HepG2 (cell line): ENCODE measurements around the gene MSI2. TPM values are rescaled to one million over a fixed set of nuclear protein-coding genes. Genes with fewer than 3 reads are reported as not detected.
A peak's percentile ranks its signal among the peaks of the same experiment; 100 is the strongest.

ENCODE experiments used
- ATAC-seq: fragments of 200-7000 bp; cut with Tn5 transposase; 3 replicates; pipeline ENCODE4 v1.9.1; 2020; ENCODE audit warnings: mild to moderate bottlenecking, moderate library complexity
- BruUV-seq: library from RNA; stranded (reverse); fragments of 400-500 nt; replicated peaks from 2 replicates; lab custom pipeline; 2021; lab: Mats Ljungman, UMichigan
- CTCF ChIA-PET: fragments of 300-600 bp; formaldehyde crosslinking; extraction: SDS; loops from one replicate; lab custom pipeline; 2021; ENCODE audit warnings: low total read pairs, inconsistent platforms, low intra/inter-chr PET ratio; lab: Yijun Ruan, JAX
- POLR2A ChIA-PET: fragments of 350-600 bp; sonication (Branson Sonifier 250); formaldehyde crosslinking; loops from one replicate; lab custom pipeline; 2020; ENCODE audit warnings: antibody characterized with exemption, inconsistent platforms; lab: Yijun Ruan, JAX
- DNase-seq: peaks from one replicate; pipeline ENCODE4 v3.0.0-alpha.2; 2015; ENCODE audit warnings: low spot score
- FAIRE-seq: peaks from 3 replicates; lab custom pipeline; 2011; peaks lifted over from hg19 to GRCh38; lab: Jason Lieb, UNC
- H2AFZ ChIP-seq: one replicate; pipeline ENCODE4 v1.6.1; 2011; ENCODE audit warnings: low read length, inconsistent platforms
- H3K27ac ChIP-seq: fragments of 300-600 bp; 3 replicates; pipeline ENCODE4 v1.8.0; 2011; ENCODE audit warnings: mixed run types, mild to moderate bottlenecking, mixed read lengths, low read length, inconsistent platforms; ENCODE audit not compliant: insufficient read depth; ENCODE audit errors: extremely low read length
- H3K27me3 ChIP-seq, 2 experiments: fragments of 200-600 bp in 1 of 2; 2 replicates in 1 of 2; 3 replicates in 1 of 2; pipeline versions ENCODE4 v1.6.0 to v1.8.0; 2011; ENCODE audit warnings: low read length in 2 of 2, mild to moderate bottlenecking in 2 of 2, moderate library complexity in 2 of 2, inconsistent platforms in 1 of 2; ENCODE audit not compliant: insufficient read depth in 2 of 2, control insufficient read depth in 1 of 2
- H3K36me3 ChIP-seq, 2 experiments: fragments of 200-600 bp in 1 of 2; replicated peaks in 1 of 2; 2 replicates in 1 of 2; 3 replicates in 1 of 2; pipeline versions ENCODE4 v1.5.1 to v1.8.0; 2011; ENCODE audit warnings: low read length in 2 of 2, inconsistent platforms in 1 of 2; ENCODE audit not compliant: insufficient read depth in 2 of 2, control insufficient read depth in 1 of 2
- H3K4me1 ChIP-seq: 2 replicates; pipeline ENCODE4 v1.5.1; 2012; ENCODE audit warnings: low read length, inconsistent platforms; ENCODE audit not compliant: insufficient read depth
- H3K4me2 ChIP-seq: 2 replicates; pipeline ENCODE4 v1.6.0; 2011; ENCODE audit warnings: low read depth, low read length, inconsistent platforms
- H3K4me3 ChIP-seq, 3 experiments: fragments of 200-600 bp in 1 of 3; sonication (generic), shearing (Covaris generic) in 1 of 3; replicated peaks in 1 of 3; 2 replicates each; pipeline ENCODE4 v1.5.1; 2011 to 2016; ENCODE audit warnings: low read length in 3 of 3, inconsistent platforms in 2 of 3, low read depth in 2 of 3, mild to moderate bottlenecking in 2 of 3, control low read depth in 1 of 3, mixed read lengths in 1 of 3; ENCODE audit not compliant: insufficient read depth in 1 of 3
- H3K79me2 ChIP-seq: one replicate; pipeline ENCODE4 v1.6.1; 2011; ENCODE audit warnings: low read length, inconsistent platforms; ENCODE audit not compliant: insufficient read depth
- H3K9ac ChIP-seq: 2 replicates; pipeline ENCODE4 v1.6.0; 2011; ENCODE audit warnings: mild to moderate bottlenecking, low read depth, low read length, inconsistent platforms; ENCODE audit not compliant: insufficient read depth
- H3K9me3 ChIP-seq: 2 replicates; pipeline ENCODE4 v1.5.1; 2012; ENCODE audit warnings: mild to moderate bottlenecking, low read length
- H4K20me1 ChIP-seq: 2 replicates; pipeline ENCODE4 v1.6.0; 2011; ENCODE audit warnings: inconsistent platforms, mild to moderate bottlenecking, low read length, moderate library complexity; ENCODE audit not compliant: insufficient read depth
- FOXA1 ChIP-seq, 2 experiments: fragments of 450-650 bp in 1 of 2; sonication (generic) in 1 of 2; formaldehyde crosslinking in 1 of 2; IDR thresholded peaks; 2 replicates each; pipeline versions ENCODE4 v1.4.0 to v1.6.1; 2016 to 2020; ENCODE audit warnings: missing genetic modification reagents in 1 of 2
- GPN1 ChIP-seq: sonication (generic); formaldehyde crosslinking; IDR thresholded peaks from 2 replicates; pipeline ENCODE4 v1.5.1; 2020; ENCODE audit warnings: missing genetic modification reagents, borderline replicate concordance
- JUND ChIP-seq: sonication (generic); formaldehyde crosslinking; IDR thresholded peaks from 2 replicates; pipeline ENCODE4 v1.8.0; 2022; ENCODE audit warnings: mild to moderate bottlenecking, missing genetic modification reagents
- NFE2L2 ChIP-seq: fragments of 150-350 bp; IDR thresholded peaks from 2 replicates; pipeline ENCODE4 v1.6.1; 2014; ENCODE audit warnings: low read length
- RXRB ChIP-seq: IDR thresholded peaks from 2 replicates; pipeline ENCODE4 v1.6.1; 2016; ENCODE audit warnings: borderline replicate concordance, missing genetic modification reagents, missing compliant biosample characterization
- SAFB2 ChIP-seq: sonication (generic); formaldehyde crosslinking; IDR thresholded peaks from 2 replicates; pipeline ENCODE4 v1.5.1; 2020; ENCODE audit warnings: missing genetic modification reagents, low read depth, mild to moderate bottlenecking, borderline replicate concordance
- TEAD3 ChIP-seq: optimal IDR thresholded peaks from 2 replicates; pipeline ENCODE3; 2016; ENCODE audit warnings: borderline replicate concordance
- whole genome bisulfite sequencing: methylation state at CpG from one replicate; pipeline ENCODE4 v1.1.6; 2017; ENCODE audit warnings: low lambda C conversion rate; 5-methylcytosine and 5-hydroxymethylcytosine counted together
- in situ Hi-C: cut with HindIII; loops from 2 replicates; pipeline ENCODE4 v1.10.0; 2017; ENCODE audit warnings: low pct_unique_long_range_greater_than_20kb; ENCODE audit not compliant: extremely low pct_ligation_motif_present
- intact Hi-C: fragments of 100-400 bp; cut with micrococcal nuclease; formaldehyde crosslinking; loops from one replicate; pipeline ENCODE4 v1.10.0; 2022; ENCODE audit not compliant: unreplicated experiment
- polyA plus RNA-seq, 8 experiments: library from polyadenylated mRNA; depleted of rRNA in 3 of 8; stranded (reverse) in 7 of 8; unstranded in 1 of 8; fragments of >200 nt; fragmentation: Illumina TruSeq in 4 of 8; extraction: Trizol in 4 of 8; gene quantifications; 2 replicates each; pipeline versions ENCODE4 v1.2.1 to v1.2.3, GENCODE V29; 2011 to 2016; ENCODE audit warnings: low read depth in 4 of 8, missing spikeins in 1 of 8, mixed read lengths in 1 of 8; ENCODE audit not compliant: insufficient read depth in 1 of 8
- total RNA-seq, 5 experiments: library from RNA; depleted of rRNA; stranded (reverse); fragments of >200 nt; fragmentation: Illumina TruSeq; extraction: Trizol; gene quantifications; 2 replicates each; pipeline ENCODE4 v1.2.3, GENCODE V29; 2016; ENCODE audit warnings: low read depth in 1 of 5
- TF ChIP-seq, protein P1 (sequence below): IDR thresholded peaks from 2 replicates; pipeline ENCODE4 v1.6.1; 2016; ENCODE audit warnings: low read depth, missing genetic modification reagents, missing compliant biosample characterization
- TF ChIP-seq, protein P2 (sequence below): sonication (generic); formaldehyde crosslinking; IDR thresholded peaks from 2 replicates; pipeline ENCODE4 v1.5.0; 2020; ENCODE audit warnings: missing genetic modification reagents

MSI2 gene
- total and polyA plus RNA-seq, 2 of the 13 experiments (the other 11 are each of a cell fraction or from before 2014, with no cell fraction given): 77.5 to 78.4 TPM

DNA sequence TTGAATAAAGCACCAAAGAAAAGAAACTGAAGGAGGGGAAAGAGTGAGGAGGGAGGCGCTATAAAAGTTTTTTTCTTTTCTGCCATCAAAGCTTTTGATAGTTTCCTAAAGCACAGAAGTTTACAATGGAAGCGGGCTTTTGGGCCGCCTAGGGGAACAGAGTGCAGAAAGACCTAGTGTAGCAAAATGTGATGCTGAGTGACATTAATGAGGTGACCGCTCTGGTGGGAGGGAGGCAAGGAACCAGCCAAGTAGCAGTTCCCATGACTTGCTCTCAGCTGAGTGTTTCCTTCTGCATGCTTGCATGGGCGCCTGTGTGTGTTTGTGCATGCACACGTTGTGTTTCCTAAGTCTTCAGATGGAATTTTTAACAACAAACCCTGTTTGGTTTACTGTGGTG, 15.5 kb downstream of the MSI2 start (continued):
- TF ChIP-seq, protein P1, sequence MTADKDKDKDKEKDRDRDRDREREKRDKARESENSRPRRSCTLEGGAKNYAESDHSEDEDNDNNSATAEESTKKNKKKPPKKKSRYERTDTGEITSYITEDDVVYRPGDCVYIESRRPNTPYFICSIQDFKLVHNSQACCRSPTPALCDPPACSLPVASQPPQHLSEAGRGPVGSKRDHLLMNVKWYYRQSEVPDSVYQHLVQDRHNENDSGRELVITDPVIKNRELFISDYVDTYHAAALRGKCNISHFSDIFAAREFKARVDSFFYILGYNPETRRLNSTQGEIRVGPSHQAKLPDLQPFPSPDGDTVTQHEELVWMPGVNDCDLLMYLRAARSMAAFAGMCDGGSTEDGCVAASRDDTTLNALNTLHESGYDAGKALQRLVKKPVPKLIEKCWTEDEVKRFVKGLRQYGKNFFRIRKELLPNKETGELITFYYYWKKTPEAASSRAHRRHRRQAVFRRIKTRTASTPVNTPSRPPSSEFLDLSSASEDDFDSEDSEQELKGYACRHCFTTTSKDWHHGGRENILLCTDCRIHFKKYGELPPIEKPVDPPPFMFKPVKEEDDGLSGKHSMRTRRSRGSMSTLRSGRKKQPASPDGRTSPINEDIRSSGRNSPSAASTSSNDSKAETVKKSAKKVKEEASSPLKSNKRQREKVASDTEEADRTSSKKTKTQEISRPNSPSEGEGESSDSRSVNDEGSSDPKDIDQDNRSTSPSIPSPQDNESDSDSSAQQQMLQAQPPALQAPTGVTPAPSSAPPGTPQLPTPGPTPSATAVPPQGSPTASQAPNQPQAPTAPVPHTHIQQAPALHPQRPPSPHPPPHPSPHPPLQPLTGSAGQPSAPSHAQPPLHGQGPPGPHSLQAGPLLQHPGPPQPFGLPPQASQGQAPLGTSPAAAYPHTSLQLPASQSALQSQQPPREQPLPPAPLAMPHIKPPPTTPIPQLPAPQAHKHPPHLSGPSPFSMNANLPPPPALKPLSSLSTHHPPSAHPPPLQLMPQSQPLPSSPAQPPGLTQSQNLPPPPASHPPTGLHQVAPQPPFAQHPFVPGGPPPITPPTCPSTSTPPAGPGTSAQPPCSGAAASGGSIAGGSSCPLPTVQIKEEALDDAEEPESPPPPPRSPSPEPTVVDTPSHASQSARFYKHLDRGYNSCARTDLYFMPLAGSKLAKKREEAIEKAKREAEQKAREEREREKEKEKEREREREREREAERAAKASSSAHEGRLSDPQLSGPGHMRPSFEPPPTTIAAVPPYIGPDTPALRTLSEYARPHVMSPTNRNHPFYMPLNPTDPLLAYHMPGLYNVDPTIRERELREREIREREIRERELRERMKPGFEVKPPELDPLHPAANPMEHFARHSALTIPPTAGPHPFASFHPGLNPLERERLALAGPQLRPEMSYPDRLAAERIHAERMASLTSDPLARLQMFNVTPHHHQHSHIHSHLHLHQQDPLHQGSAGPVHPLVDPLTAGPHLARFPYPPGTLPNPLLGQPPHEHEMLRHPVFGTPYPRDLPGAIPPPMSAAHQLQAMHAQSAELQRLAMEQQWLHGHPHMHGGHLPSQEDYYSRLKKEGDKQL (CRISPR knock-in tag): no peak
- TF ChIP-seq TEAD3 (CRISPR knock-in tag) (no peak), GPN1 (CRISPR knock-in tag) (no peak)
- TF ChIP-seq, protein P2, sequence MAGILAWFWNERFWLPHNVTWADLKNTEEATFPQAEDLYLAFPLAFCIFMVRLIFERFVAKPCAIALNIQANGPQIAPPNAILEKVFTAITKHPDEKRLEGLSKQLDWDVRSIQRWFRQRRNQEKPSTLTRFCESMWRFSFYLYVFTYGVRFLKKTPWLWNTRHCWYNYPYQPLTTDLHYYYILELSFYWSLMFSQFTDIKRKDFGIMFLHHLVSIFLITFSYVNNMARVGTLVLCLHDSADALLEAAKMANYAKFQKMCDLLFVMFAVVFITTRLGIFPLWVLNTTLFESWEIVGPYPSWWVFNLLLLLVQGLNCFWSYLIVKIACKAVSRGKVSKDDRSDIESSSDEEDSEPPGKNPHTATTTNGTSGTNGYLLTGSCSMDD: no peak
- TF ChIP-seq, all 625 proteins: peak for 0

DNA sequence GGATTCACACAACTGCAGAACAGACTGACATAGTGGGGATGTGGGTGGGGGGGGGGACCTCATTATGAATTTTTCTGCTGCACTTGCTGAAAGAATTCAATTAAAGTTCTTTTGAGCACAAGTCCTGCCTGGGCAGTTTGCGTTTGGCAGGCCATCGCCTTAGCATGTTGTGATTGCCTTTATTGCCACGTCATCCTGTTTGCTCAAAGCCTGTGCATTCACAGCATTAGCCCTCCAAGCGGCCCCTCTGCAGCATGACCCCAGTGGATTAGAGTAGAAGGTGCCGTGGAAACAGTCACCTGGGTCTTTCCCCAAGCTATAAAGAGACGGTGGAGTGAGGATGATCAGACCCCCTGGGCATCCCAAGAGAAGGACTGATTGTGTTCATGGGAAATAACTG, 17.2 kb downstream of the MSI2 start:
- H3K4me3 ChIP-seq: no peak overlapping the region
- H3K79me2 ChIP-seq: peaks cover 44% of the 10 kb centered on the region
- TF ChIP-seq SAFB2 (no peak), FOXA1 (IDR thresholded peaks at IDR 0.05) (no peak), FOXA1 (CRISPR knock-in tag; IDR thresholded peaks at IDR 0.05) (no peak), RXRB (CRISPR knock-in tag) (no peak), NFE2L2 (0 out of 2 replicates have a peak, but pooled peaks have one; percentile 13), JUND (CRISPR knock-in tag) (no peak)
- peaks cover 14% of the 10 kb centered on the region for H4K20me1 ChIP-seq
- H3K4me2 ChIP-seq: no peak overlapping the region
- BruUV-seq: no TSS peak
- H2AFZ ChIP-seq: no peak overlapping the region
- no peaks in the 10 kb centered on the region for H3K9me3 ChIP-seq
- CTCF ChIA-PET: no interaction called here
- no peak overlapping the region for H3K27ac ChIP-seq
- POLR2A ChIA-PET: interaction anchor here (1.0 kb wide), 1 partner anchor 15 kb away, joined by 4 read pairs; no protein-coding TSS in a partner anchor
- H3K4me1 ChIP-seq: peaks cover 27% of the 10 kb centered on the region
- no peak for FAIRE-seq
- WGBS: 96% methylated on average over 6 of the region's 6 CpGs
- ATAC-seq: no peak
- in situ Hi-C loops (no loop called here), intact Hi-C loops (no loop called here)
- no peak overlapping the region for H3K9ac ChIP-seq
- H3K36me3 ChIP-seq: peaks cover 48 to 86% of the 10 kb centered on the region in 2 experiments
- DNase-seq: no peak
- H3K27me3 ChIP-seq: no peaks in the 10 kb centered on the region
